ENCODE results near the gene METTL27.

The METTL27 gene

GRCh38 chr7:73850781-73851207, 8.5 kb upstream of the METTL27 start:
- TF ChIP-seq, protein P1, sequence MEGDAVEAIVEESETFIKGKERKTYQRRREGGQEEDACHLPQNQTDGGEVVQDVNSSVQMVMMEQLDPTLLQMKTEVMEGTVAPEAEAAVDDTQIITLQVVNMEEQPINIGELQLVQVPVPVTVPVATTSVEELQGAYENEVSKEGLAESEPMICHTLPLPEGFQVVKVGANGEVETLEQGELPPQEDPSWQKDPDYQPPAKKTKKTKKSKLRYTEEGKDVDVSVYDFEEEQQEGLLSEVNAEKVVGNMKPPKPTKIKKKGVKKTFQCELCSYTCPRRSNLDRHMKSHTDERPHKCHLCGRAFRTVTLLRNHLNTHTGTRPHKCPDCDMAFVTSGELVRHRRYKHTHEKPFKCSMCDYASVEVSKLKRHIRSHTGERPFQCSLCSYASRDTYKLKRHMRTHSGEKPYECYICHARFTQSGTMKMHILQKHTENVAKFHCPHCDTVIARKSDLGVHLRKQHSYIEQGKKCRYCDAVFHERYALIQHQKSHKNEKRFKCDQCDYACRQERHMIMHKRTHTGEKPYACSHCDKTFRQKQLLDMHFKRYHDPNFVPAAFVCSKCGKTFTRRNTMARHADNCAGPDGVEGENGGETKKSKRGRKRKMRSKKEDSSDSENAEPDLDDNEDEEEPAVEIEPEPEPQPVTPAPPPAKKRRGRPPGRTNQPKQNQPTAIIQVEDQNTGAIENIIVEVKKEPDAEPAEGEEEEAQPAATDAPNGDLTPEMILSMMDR (IDR thresholded peaks at IDR 0.05), result no peak

DNA sequence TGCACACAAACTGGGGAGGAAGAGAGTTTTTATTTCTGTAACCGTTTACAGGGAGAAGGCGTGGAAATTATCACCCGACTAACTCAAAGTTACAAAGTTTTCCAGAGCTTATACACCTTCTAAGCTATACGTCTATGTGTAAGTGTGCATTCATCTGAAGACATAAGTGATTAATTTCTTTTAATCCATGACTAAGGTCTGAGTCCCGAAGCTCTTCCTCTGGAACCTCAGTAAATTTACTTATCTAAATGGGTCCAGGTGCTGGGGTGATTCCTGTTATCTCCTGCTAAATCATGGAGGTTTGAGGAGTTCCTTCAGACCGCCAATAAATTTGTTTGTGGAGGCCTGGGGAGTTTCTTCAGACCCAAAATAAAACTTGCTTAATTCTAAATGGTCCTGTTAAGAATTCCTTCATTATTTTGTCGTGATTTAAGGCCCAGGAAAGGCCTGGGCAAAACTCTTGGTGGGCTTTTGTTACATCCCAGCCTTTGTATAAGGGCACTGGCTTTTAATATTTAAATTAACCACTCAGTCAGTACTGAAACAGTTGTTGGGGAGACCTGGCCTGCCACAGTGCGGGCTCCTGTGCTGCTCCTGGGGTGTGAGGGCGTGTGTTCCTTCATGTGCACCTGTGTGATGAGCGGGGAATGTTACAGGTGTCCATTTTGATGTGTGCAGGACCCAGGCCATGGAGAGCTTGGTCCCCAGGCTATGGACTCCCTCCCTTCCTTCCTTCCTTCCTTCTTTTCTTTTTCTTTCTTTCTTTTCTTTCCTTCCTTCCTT, 5.8 kb upstream of the METTL27 start:
- TF ChIP-seq, protein P1 (IDR thresholded peaks at IDR 0.05), result no peak

DNA sequence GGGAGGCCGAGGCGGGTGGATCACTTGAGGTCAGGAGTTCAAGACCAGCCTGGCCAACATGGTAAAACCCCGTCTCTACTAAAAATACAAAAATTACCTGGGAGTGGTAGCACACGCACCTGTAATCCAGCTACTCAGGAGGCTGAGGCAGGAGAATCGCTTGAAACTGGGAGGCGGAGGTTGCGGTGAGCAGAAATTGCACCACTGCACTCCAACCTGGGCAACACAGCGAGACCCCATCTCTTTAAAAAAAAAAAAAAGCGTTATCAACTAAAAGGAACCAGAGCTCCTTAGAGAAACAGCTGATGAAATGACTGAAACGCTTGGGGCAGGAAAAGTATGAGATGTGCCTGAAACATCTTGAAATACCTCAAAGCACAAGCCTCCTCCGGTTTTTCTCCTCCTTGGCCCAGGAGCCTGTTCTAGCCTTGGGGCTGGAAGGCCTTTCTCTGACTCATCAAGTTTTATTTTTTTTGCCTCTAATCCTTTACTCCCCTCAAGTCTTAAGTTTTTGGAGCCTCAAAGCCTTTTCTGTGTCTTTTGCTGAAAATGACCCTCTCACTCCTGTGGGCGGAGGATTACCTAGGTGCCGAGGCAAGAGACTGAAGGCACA, 2.6 kb upstream of the METTL27 start:
- TF ChIP-seq, protein P1 (IDR thresholded peaks at IDR 0.05), result no peak

DNA sequence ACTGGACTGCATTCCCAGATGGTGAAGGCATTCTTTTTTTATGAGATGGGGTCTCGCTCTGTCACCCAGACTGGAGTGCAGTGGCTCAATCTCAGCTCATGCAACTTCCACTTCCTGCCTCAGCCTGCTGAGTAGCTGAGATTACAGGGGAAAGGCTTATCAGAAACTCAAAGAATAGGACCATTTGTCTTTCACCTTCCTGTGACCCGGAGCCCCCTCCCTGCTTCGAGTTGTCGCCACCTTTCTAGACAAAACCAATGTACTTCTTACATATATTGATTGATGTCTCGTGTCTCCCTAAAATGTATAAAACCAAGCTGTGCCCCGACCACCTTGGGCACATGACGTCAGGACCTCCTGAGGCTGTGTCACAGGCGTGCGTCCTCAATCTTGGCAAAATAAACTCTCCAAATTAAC, 1.8 kb upstream of the METTL27 start:
- TF ChIP-seq, protein P1 (IDR thresholded peaks at IDR 0.05), result no peak

DNA sequence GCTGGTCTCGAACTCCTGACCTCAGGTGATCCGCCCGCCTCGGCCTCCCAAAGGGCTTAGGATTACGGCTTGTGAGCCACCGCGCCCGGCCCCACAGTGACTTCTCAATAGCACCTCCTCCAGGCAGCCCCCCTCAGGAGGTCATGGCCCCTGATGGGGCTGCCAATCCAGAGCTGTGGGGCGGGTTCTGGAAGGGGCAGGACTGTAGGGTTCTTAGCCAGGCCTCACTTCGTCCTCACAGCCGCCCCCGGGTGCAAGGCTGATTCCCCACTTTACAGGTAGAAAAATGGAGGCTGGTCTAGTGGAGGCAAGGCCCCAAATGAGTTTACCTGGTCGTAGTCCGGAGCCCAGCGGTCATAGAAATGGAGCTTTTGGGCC, 638 bp downstream of the METTL27 start:
- TF ChIP-seq, protein P1 (IDR thresholded peaks at IDR 0.05), result no peak

GRCh38 chr7:73840715-73841379, 1.5 kb downstream of the METTL27 start:
- TF ChIP-seq, protein P1 (IDR thresholded peaks at IDR 0.05), result no peak

DNA sequence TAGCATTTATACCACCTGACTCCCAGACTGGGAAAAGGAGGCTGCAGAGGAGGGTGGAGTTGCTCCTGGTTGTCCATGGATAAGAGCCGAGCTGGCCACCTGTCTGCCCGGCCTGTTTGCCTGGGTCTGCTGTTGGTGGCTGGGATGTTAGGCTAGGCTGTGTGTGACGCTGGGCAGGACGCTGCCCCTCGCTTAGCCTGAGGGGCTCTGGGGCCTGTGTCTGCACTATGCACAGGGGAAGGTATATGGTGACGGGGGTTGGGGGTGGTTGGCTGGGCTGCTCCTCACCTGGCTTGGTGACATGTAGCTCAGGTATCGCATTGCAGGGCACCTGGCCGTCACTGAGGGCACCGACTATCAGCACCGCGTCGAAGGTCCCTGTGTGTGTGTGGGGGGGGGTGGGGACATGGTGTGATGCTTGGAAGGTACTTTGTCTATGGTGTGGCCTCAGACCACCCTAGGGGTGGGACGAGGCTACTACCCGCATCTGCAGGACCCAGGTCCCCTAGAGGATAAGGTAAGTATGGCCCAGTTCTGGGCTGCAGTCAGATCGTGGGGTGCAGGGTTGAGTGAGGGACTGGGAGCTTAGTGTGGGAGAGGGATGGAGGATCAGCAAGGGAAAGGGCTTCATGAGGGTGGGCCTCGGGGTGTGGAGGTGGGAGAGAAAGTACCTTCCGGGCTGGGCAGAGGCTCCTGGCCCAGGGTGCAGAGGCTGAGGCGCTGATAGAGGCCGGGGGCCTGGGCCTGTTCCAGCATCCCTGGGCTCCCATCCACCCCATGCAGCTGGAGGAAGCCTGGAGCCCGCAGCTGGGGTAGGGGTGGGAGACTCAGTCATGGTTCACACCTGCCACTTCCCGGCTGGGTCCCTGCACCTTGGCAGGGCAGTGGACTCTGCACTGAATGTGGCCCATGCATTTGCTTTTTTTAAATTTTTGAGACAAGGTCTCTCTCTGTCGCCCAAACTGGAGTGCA, 2.3 kb downstream of the METTL27 start:
- TF ChIP-seq, protein P1 (IDR thresholded peaks at IDR 0.05), result no peak
